ENCODE measurements around the gene TTC13.

Gene TTC13

GRCh38 chr1:230948301-230948700, 30.4 kb downstream of the TTC13 start:
- no peak for DNase-seq (ENCODE audit: low read depth)

GRCh38 chr1:230943048-230943593, 35.5 kb downstream of the TTC13 start:
- DNase-seq (ENCODE audit: low read depth) = no peak

- DNase-seq (ENCODE audit: low read depth) = no peak
Measured at GRCh38 chr1:230940848-230941247, 37.8 kb downstream of the TTC13 start.

- DNase-seq (ENCODE audit: low read depth) = no peak
Measured at GRCh38 chr1:230939806-230940489, 38.7 kb downstream of the TTC13 start.

GRCh38 chr1:230938924-230939368, 39.7 kb downstream of the TTC13 start:
- no peak for DNase-seq (ENCODE audit: low read depth)

GRCh38 chr1:230937371-230937770, 41.3 kb downstream of the TTC13 start:
- DNase-seq (ENCODE audit: low read depth) = no peak

- no peak for DNase-seq (ENCODE audit: low read depth)
Measured at GRCh38 chr1:230936475-230936874, 42.2 kb downstream of the TTC13 start.

GRCh38 chr1:230935852-230936251, 42.8 kb downstream of the TTC13 start:
- DNase-seq (ENCODE audit: low read depth) = no peak

GRCh38 chr1:230930986-230931385, 47.7 kb downstream of the TTC13 start:
- DNase-seq (ENCODE audit: low read depth) = no peak

GRCh38 chr1:230926182-230926581, 52.5 kb downstream of the TTC13 start:
- no peak for DNase-seq (ENCODE audit: low read depth)

- no peak for DNase-seq (ENCODE audit: low read depth)
Measured at GRCh38 chr1:230925608-230926007, 53.1 kb downstream of the TTC13 start.

GRCh38 chr1:230923176-230923575, 55.5 kb downstream of the TTC13 start:
- no peak for DNase-seq (ENCODE audit: low read depth)

- DNase-seq (ENCODE audit: low read depth) = no peak
Measured at GRCh38 chr1:230922620-230923019, 56.0 kb downstream of the TTC13 start.

- DNase-seq (ENCODE audit: low read depth) = no peak
Measured at GRCh38 chr1:230919207-230919606, 59.5 kb downstream of the TTC13 start.

GRCh38 chr1:230917284-230918135, 61.2 kb downstream of the TTC13 start:
- peak; percentile 57 for DNase-seq (ENCODE audit: low read depth)

GRCh38 chr1:230916587-230917283, 61.9 kb downstream of the TTC13 start:
- no peak for DNase-seq (ENCODE audit: low read depth)

GRCh38 chr1:230915078-230915477, 63.6 kb downstream of the TTC13 start:
- DNase-seq (ENCODE audit: low read depth) = no peak

GRCh38 chr1:230913496-230913895, 65.2 kb downstream of the TTC13 start:
- no peak for DNase-seq (ENCODE audit: low read depth)

GRCh38 chr1:230910755-230911117, 67.9 kb downstream of the TTC13 start:
- no peak for DNase-seq (ENCODE audit: low read depth)

GRCh38 chr1:230909974-230910754, 68.5 kb downstream of the TTC13 start:
- DNase-seq (ENCODE audit: low read depth) = no peak

- DNase-seq (ENCODE audit: low read depth) = no peak
Measured at GRCh38 chr1:230907472-230908205, 71.0 kb downstream of the TTC13 start.
